ENCODE results near the gene CCDC183.
A peak's percentile ranks its signal among the peaks of the same experiment; 100 is the strongest.
"Not testable (repeated sequence)": the region's sequence is repeated elsewhere in the genome, so short reads cannot be mapped to it uniquely, and the experiment has no call there.

The CCDC183 gene

DNA sequence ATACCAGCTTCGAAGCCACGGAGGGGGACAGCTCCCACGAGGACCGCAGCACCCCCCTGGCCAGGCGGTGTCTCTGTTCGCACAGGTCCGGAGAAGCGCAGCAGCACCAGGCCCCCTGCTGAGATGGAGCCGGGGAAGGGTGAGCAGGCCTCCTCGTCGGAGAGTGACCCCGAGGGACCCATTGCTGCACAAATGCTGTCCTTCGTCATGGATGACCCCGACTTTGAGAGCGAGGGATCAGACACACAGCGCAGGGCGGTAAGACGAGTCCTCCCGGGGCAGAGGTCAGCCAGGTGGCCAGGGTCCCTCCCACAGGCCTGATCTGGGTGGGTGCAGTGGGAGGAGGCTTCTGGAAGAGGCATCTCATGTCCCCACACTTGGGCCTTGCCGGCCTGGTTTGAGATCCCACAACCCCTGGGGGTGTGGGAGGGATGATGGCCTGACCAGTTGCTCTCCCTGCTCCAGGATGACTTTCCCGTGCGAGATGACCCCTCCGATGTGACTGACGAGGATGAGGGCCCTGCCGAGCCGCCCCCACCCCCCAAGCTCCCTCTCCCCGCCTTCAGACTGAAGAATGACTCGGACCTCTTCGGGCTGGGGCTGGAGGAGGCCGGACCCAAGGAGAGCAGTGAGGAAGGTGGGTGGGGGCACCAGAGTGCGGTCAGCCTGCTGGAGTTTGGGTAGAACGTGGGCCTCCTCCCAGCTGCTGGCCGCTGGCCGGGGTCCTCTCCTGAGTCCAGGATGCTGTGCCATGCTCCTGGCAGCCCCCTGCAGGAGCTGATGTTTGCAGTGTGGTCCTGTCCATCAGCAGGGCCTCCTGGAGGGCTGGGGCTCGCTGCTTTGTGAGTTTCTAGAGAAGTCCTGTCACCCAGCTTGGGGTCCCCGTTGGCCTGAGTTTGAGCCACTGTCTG, 43.3 kb downstream of the CCDC183 start:
- Mint-ChIP-seq H3K27me3 (no peaks in the 10 kb centered on the region), H3K36me3 (ENCODE audit: insufficient read depth) (peaks cover 19% of the 10 kb centered on the region), H3K27ac (ENCODE audit: low read depth) (no peak overlapping the region), H3K4me1 (peaks cover 12% of the 10 kb centered on the region), H3K9me3 (no peaks in the 10 kb centered on the region), H3K4me3 (no peak overlapping the region)
- DNase-seq (ENCODE audit: low spot score in 2 of 2) (no peak), ATAC-seq (replicated peaks; ENCODE audit: extremely low read depth, poor library complexity, severe bottlenecking) (no peak)

DNA sequence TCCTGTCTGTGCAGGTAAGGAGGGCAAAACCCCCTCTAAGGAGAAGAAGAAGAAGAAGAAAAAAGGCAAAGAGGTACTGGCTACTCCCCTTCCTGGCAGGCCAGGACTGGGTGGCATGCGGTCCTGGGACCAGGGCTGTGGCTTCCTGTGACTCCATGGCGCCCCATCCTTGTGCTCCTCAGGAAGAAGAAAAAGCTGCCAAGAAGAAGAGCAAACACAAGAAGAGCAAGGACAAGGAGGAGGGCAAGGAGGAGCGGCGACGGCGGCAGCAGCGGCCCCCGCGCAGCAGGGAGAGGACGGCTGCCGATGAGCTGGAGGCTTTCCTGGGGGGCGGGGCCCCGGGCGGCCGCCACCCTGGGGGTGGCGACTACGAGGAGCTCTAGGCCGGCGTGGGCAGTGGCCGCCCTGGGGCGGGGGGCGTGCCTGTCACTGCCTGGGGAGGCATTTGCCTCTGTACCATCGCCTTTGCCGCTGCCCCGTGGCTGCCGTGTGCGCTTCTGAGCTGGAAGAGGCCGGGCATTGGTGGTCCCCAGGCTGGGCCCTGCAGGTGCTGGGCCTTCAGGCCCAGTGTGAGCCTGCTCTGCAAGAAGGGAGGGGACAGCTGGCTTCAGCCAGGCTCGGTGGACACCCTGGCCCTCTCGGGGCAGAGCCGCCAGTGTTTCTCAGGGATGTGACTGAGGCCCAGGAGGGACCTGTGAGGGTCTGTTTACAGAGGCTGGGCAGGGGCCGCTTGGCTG, 44.2 kb downstream of the CCDC183 start:
- peaks cover 22% of the 10 kb centered on the region for H3K36me3 Mint-ChIP-seq (ENCODE audit: insufficient read depth)
- no peak for ATAC-seq (replicated peaks; ENCODE audit: extremely low read depth, poor library complexity, severe bottlenecking)
- no peak for DNase-seq (ENCODE audit: low spot score in 2 of 2)
- H3K9me3 Mint-ChIP-seq: no peaks in the 10 kb centered on the region
- H3K27me3 Mint-ChIP-seq: no peaks in the 10 kb centered on the region
- H3K27ac Mint-ChIP-seq (ENCODE audit: low read depth): no peak overlapping the region
- H3K4me3 Mint-ChIP-seq: no peak overlapping the region
- H3K4me1 Mint-ChIP-seq: peaks cover 12% of the 10 kb centered on the region

DNA sequence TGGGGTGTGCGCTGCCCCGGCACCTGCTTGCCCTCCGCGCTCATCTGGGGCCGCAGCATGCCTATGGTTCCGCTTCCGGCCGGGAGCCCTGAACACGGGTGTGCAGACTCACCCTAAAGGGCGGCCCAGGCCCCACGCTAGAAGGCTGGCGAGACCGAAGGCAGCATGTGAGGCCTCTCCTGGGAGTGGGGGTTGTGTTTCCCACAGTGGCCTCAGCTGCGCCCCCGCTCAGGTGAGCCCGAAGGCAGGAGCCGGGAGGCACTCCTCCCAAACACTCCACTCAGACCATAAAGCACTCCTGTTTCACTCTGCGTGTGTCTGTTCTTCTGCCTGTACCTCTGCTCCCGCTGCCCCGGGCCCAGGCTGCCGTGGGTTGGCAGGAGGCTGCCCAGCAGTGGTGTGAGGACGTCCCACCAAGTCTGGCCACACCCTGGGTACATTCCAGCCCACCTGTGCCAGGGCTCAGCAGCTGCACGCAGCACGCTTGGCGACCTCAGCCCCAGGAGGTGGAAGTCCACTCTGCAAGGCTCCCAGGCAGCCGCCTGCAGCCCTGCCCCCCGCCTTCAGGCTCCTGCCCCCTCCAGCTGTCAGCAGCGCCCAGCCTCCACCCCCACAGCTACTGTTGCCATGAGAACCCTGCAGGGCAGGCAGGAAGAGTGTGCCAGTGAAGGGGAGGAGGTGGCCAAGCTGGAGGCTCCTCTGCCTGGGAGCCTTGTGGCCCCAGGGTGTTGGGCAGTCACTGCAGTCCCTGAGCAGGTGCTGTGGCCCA, 44.9 kb downstream of the CCDC183 start:
- H3K9me3 Mint-ChIP-seq: no peaks in the 10 kb centered on the region
- no peak overlapping the region for H3K4me3 Mint-ChIP-seq
- H3K4me1 Mint-ChIP-seq: peaks cover 12% of the 10 kb centered on the region
- peaks cover 24% of the 10 kb centered on the region for H3K36me3 Mint-ChIP-seq (ENCODE audit: insufficient read depth)
- ATAC-seq (replicated peaks; ENCODE audit: extremely low read depth, poor library complexity, severe bottlenecking) (no peak), DNase-seq (ENCODE audit: low spot score in 2 of 2) (no peak)
- no peaks in the 10 kb centered on the region for H3K27me3 Mint-ChIP-seq
- no peak overlapping the region for H3K27ac Mint-ChIP-seq (ENCODE audit: low read depth)

DNA sequence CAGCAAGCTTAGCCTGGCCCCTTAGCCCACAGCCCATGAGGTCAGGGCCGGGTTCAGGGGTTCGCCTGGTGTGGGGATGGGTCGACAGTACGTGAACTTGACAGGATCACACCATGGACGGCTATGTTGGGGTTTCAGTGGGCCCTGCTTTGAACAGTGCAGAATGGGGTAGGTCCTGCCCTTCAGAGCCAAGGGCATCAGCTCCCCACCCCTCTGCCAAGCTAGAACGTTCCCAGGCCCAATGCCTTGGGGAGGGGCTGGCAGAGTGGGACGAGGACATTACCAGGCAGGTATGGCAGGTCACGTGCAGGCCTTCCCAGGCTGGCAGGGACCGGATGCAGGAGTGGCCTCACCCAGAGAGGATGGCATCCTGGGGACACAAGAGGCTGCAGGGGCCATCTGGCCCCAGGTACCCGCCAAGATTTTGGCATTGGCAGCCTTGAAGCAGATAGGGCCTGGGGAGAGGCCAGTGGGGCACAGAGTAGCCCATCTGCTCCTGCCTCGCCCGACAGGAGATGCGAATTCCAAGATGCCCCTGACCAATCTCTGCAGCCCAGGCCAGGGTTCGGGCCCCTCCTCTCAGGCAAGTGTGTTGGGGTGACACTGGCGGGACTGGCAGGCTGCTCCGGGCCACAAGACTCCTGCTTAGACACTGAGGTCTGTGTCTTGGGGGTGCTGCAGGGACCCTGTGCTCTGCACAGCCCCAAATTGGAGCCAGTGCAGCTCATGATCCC, 45.7 kb downstream of the CCDC183 start:
- H3K4me1 Mint-ChIP-seq: peaks cover 12% of the 10 kb centered on the region
- H3K36me3 Mint-ChIP-seq (ENCODE audit: insufficient read depth): peaks cover 28% of the 10 kb centered on the region
- peak overlapping the region; percentile 59 for H3K27ac Mint-ChIP-seq (ENCODE audit: low read depth)
- H3K4me3 Mint-ChIP-seq: peak overlapping the region; percentile 90
- not testable (repeated sequence) for DNase-seq (ENCODE audit: low spot score in 2 of 2); H3K9me3 Mint-ChIP-seq; H3K27me3 Mint-ChIP-seq; ATAC-seq (replicated peaks; ENCODE audit: extremely low read depth, poor library complexity, severe bottlenecking)

DNA sequence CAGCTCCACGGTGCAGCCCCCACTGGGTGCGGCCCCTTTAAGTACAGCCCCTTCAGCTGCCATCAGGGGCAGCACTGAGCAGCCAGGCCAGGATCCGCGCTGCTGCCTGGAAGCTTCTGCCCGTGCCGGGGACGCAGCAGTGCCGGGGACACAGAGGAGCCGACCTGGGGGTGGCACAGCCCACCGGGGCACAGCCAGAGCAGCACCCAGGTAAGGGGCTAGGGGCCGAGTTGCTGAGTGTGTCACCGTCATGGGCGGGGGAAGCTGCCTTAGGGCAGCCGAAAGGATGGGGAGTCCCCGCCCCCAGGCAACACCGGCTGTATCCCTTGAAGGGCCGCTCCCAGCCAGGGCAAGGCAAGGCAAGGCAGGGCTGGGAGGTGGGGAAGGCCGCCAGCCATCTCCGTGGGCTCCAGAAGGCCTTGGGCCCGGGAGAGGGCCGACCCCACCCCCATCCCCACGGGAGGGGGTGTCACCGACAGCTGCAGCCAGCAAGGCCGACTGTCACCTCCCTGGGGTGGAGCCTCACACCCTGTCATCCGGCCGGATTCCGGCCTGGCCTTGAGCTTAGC, 46.3 kb downstream of the CCDC183 start, which contains the start of gene AJM1:
Gene AJM1 (plus strand): TSS at position 99 of the 569 bp plus-strand sequence. CDS start 1,937 bp downstream, outside the sequence.
- not testable (repeated sequence) for H3K27me3 Mint-ChIP-seq, H3K9me3 Mint-ChIP-seq
- ATAC-seq (replicated peaks; ENCODE audit: extremely low read depth, poor library complexity, severe bottlenecking): peak; percentile 91
- H3K4me3 Mint-ChIP-seq: peak within 1 kb of the TSS; percentile 90
- peaks cover 33% of the 10 kb centered on the region for H3K36me3 Mint-ChIP-seq (ENCODE audit: insufficient read depth)
- peaks cover 15% of the 10 kb centered on the region for H3K4me1 Mint-ChIP-seq
- peak; percentile 69 to 74 for DNase-seq (ENCODE audit: low spot score in 2 of 2)
- H3K27ac Mint-ChIP-seq (ENCODE audit: low read depth): peak within 1 kb of the TSS; percentile 78

DNA sequence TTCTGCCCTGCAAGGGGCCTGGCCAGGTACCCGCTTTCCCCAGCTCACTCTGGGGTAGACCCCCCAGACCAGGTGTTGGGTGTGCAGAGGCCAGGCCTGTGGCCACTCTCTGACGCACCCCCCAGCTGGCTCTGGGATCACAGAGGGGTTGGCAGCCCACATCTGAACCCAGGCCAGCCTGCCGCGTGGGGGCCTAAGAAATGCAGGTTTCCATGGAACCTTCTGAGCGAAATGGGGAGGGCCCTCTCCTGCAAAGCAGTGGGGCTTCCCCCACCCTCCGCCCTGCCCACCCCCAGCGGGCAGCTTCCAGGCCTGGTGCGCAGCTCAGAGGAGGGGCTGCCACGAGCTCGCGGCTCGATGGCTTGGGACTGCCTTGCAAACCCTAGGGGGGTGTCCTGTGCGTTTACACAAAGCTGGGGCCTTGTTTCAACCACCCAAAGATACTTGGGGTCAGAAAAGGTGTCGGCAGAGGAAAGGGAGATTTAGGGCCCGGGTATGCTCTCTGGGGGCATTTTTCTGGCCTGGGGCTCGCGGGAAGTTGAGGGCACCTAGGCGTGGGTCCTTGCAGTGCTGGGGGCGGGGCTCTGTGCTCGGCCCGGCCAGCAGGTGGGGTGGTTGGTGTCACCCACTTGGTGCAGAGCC, 47.1 kb downstream of the CCDC183 start:
- Mint-ChIP-seq H3K36me3 (ENCODE audit: insufficient read depth) (peaks cover 40% of the 10 kb centered on the region), H3K4me1 (peaks cover 22% of the 10 kb centered on the region), H3K27ac (ENCODE audit: low read depth) (peak overlapping the region; percentile 78), H3K4me3 (peak overlapping the region; percentile 90)
- not testable (repeated sequence) for H3K9me3 Mint-ChIP-seq; DNase-seq (ENCODE audit: low spot score in 2 of 2); ATAC-seq (replicated peaks; ENCODE audit: extremely low read depth, poor library complexity, severe bottlenecking); H3K27me3 Mint-ChIP-seq

DNA sequence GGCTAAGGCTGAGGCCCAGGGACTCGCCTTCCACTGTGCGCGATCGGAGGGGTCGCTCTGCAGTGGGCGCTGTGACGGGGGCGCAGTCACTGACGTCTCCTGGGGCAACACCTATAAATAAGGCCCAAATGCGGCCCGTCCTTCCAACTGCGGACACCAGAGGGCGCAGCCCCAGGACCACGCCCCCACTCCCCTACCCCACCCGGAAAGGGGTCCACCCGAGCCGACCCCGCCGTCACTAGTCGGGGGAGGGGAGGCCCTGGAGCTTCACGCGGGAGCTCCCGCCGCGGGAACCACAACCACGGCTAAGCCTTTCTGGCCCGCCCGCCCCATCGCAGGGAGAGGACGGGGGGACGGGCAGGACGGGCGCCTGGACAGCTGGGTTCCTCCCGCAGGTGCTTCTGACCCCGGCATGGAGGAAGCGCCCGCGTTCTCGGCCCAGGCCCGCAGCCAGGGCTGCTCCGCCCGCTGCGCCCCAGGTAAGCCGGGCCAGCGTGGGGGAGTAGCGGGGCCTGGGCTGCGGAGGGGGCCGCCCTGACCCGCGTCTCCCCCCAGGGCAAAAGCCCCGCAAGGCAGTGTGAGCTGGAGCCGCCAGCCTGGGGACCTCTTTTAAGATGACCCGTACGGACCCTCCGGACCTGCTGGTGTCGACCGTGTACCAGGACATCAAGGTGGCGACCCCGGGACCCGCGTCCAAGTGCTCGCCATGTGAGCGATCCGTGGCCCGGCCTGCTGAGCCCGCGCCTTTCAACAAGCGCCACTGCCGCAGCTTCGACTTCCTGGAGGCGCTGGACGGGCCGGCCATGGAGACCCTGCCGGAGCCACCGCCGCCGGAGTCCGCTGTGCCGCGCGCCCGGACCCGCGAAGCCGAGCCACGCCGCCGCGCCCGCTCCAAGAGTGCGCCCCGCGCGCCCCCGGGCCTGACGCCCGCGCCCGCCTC, 47.9 kb downstream of the CCDC183 start:
- H3K9me3 Mint-ChIP-seq; H3K27me3 Mint-ChIP-seq; ATAC-seq (replicated peaks; ENCODE audit: extremely low read depth, poor library complexity, severe bottlenecking): not testable (repeated sequence)
- Mint-ChIP-seq H3K27ac (ENCODE audit: low read depth) (peak overlapping the region; percentile 78), H3K36me3 (ENCODE audit: insufficient read depth) (peaks cover 46% of the 10 kb centered on the region), H3K4me3 (peak overlapping the region; percentile 90), H3K4me1 (peaks cover 29% of the 10 kb centered on the region)
- DNase-seq (ENCODE audit: low spot score in 2 of 2): peak; percentile 47 to 56

DNA sequence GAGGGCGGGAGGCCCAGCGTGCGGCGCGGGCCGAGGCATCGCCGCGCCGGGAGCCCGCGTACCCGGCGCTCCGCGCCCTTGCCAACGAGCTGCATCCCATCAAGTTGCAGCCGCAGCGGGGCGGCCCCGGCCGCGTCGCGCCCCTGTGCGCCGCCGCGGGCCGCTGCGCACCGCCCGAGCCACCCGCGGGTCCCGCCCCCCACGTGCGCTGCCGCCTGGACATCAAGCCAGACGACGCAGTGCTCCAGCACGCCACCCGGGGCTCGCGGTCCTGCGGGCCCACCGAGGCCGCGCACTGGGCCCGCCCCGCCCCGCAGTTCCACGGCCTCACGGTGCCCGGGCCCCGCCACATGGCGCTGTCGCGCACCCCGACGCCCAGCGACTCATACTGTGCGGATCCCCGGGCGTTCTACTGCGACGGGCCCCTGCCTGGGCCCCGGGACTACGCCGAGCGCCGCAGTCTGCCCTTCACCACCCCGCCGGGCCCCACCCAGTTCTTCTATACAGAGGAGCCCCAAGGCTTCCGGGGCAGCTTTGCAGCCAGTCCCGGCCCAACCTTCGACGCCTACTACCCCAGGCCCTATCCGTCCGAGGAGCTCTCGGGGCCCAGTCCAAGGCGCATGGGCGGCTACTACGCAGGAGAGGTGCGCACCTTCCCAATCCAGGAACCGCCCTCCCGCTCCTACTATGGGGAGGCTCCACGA, 48.8 kb downstream of the CCDC183 start:
- H3K4me3 Mint-ChIP-seq: peak overlapping the region; percentile 23
- H3K9me3 Mint-ChIP-seq: no peaks in the 10 kb centered on the region
- no peaks in the 10 kb centered on the region for H3K27me3 Mint-ChIP-seq
- peaks cover 46% of the 10 kb centered on the region for H3K36me3 Mint-ChIP-seq (ENCODE audit: insufficient read depth)
- DNase-seq (ENCODE audit: low spot score in 2 of 2) (no peak), ATAC-seq (replicated peaks; ENCODE audit: extremely low read depth, poor library complexity, severe bottlenecking) (no peak)
- peaks cover 28% of the 10 kb centered on the region for H3K4me1 Mint-ChIP-seq
- H3K27ac Mint-ChIP-seq (ENCODE audit: low read depth): no peak overlapping the region

DNA sequence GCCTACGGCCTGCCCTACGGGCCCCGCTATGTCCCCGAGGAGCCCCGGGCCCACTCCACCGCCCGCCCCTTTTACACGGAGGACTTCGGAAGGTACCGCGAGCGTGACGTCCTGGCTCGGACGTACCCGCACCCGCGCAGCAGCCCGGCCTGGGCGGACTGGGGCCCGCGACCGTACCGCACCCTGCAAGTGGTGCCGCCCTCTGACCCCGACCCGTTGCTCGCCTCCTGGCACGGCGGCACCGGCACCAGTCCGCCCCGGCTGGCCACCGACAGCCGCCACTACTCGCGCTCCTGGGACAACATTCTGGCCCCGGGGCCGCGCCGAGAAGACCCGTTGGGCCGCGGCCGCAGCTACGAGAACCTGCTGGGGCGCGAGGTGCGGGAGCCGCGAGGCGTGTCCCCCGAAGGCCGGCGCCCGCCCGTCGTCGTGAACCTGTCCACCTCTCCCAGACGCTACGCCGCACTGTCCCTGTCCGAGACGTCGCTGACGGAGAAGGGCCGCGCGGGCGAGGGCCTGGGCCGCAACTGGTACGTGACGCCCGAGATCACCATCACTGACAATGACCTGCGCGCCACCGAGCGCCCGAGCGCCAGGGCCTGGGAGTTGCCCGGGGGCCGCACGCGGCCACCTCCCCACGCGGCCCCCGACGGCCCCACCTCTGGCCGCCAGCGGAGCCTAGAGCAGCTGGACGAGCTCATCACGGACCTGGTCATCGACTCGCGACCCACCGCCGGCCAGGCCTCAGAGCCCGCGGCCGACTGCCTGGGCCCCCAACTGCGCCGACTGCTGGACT, 49.5 kb downstream of the CCDC183 start:
- Mint-ChIP-seq H3K27me3 (no peaks in the 10 kb centered on the region), H3K36me3 (ENCODE audit: insufficient read depth) (peaks cover 47% of the 10 kb centered on the region), H3K4me3 (peak overlapping the region; percentile 23), H3K9me3 (no peaks in the 10 kb centered on the region), H3K4me1 (peaks cover 24% of the 10 kb centered on the region), H3K27ac (ENCODE audit: low read depth) (peak overlapping the region; percentile 79)
- ATAC-seq (replicated peaks; ENCODE audit: extremely low read depth, poor library complexity, severe bottlenecking) (no peak), DNase-seq (ENCODE audit: low spot score in 2 of 2) (no peak)
